Transverse colon (tissue), 4 donors: Measurements from ENCODE around the gene PODXL. TPM values are rescaled to one million over a fixed set of nuclear protein-coding genes. Genes with fewer than 3 reads are reported as not detected.

Experiments
- DNase-seq: peaks from one replicate; pipeline ENCODE4 v3.0.0-alpha.2; 2019
- H3K27ac ChIP-seq, 4 donors: fragments of 200-600 bp; sonication (generic); 2 replicates each; pipeline ENCODE4 v1.5.1; 2016 to 2018; ENCODE audit warnings: inconsistent platforms in 4 of 4
- H3K27me3 ChIP-seq: fragments of 200-600 bp; sonication (generic); 2 replicates; pipeline ENCODE4 v1.5.1; 2017; ENCODE audit warnings: inconsistent platforms
- H3K36me3 ChIP-seq, 4 donors: fragments of 200-600 bp; sonication (generic); 2 replicates each; pipeline ENCODE4 v1.5.1; 2017 to 2019; ENCODE audit warnings: inconsistent platforms in 4 of 4
- H3K4me1 ChIP-seq, 4 donors: fragments of 200-600 bp; sonication (generic); 2 replicates each; pipeline ENCODE4 v1.5.1; 2017 to 2020; ENCODE audit warnings: inconsistent platforms in 4 of 4
- H3K4me3 ChIP-seq, 4 donors: fragments of 200-600 bp; sonication (generic); 1 replicate in 1 of 4; 2 replicates in 3 of 4; pipeline versions ENCODE4 v1.5.1 to v1.6.1; 2017 to 2019; ENCODE audit warnings: inconsistent platforms in 4 of 4
- H3K9me3 ChIP-seq, 2 donors: fragments of 200-600 bp; sonication (generic); 2 replicates each; pipeline ENCODE4 v1.5.1; 2017 to 2019; ENCODE audit warnings: inconsistent platforms in 2 of 2
- EP300 ChIP-seq: sonication (generic); formaldehyde crosslinking; IDR thresholded peaks from one replicate; pipeline ENCODE4 v1.6.1; 2017; ENCODE audit warnings: antibody characterized with exemption, low read depth
- POLR2A ChIP-seq: fragments of 450-650 bp; IDR thresholded peaks from one replicate; pipeline ENCODE4 v1.6.1; 2016; ENCODE audit warnings: antibody characterized with exemption, mild to moderate bottlenecking, moderate library complexity
- POLR2AphosphoS5 ChIP-seq, 3 donors: sonication (generic); formaldehyde crosslinking; IDR thresholded peaks; one replicate each; pipeline ENCODE4 v1.6.1; 2016; ENCODE audit warnings: antibody characterized with exemption in 3 of 3
- WGBS, 2 donors: methylation state at CpG; one replicate each; pipeline ENCODE4 v1.1.5; 2018; ENCODE audit warnings: low coverage in 1 of 2; 5-methylcytosine and 5-hydroxymethylcytosine counted together
- in situ Hi-C, 4 donors: fragments of 200-750 bp; cut with MboI; loops; one replicate each; pipeline versions ENCODE4 v1.15.0 to v1.15.1; 2017; ENCODE audit warnings: low sequenced_read_pairs in 3 of 4, low pct_ligation_motif_present in 1 of 4, low pct_unique_long_range_greater_than_20kb in 1 of 4
- intact Hi-C: fragments of 100-400 bp; cut with DNase I; formaldehyde crosslinking; loops from one replicate; pipeline ENCODE4 v1.15.1; 2023; ENCODE audit warnings: low total_unique reads
- total RNA-seq, 4 donors: library from RNA; depleted of rRNA; stranded (reverse); fragments of >200 nt; gene quantifications; one replicate each; pipeline ENCODE4 v1.1.0, GENCODE V29; 2016
- TF ChIP-seq, protein P1 (sequence below), 5 experiments: fragments of 200-600 bp in 3 of 5; fragments of 450-650 bp in 2 of 5; sonication (generic) in 3 of 5; IDR thresholded peaks; 1 replicate in 2 of 5; 2 replicates in 3 of 5; pipeline ENCODE4 v1.5.1; 2016 to 2017; ENCODE audit warnings: antibody characterized with exemption in 5 of 5, inconsistent platforms in 3 of 5, mild to moderate bottlenecking in 2 of 5, moderate library complexity in 1 of 5

Gene PODXL
- total RNA-seq, 4 donors from 2014 or later = 11.7 to 25.8 (median 16.1) TPM

DNA sequence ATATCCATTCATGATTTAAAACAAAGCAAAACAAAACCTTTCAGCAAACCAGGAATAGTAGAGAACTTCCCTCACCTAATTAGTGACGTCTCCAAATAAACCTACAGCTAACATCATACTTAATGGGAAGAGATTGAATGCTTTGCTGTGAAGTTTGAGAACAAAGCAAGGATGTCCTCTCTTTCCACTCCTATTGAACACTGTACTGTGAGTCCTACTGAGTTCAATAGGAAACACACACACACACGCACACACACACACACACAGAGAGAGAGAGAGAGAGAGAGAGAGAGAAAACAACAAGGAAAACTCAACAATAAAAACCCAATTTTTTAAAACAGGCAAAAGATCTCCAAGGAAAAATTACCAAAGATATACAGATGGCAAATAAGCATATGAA is 32.3 kb downstream of the PODXL start:
- Histone ChIP-seq H3K27ac (peak overlapping the region in 1 of 4 donors; percentile 24), H3K9me3 (no peaks in the 10 kb centered on the region), H3K36me3 (no peaks in the 10 kb centered on the region), H3K27me3 (peaks cover 12% of the 10 kb centered on the region), H3K4me1 (peaks cover 10 to 33% (median 22%) of the 10 kb centered on the region in 4 donors), H3K4me3 (no peak overlapping the region)
- in situ Hi-C loops (no loop called here), intact Hi-C loops (no loop called here)
- TF ChIP-seq POLR2A = no peak
- TF ChIP-seq EP300 = no peak
- no peak for TF ChIP-seq POLR2AphosphoS5 (IDR thresholded peaks at IDR 0.05)
- TF ChIP-seq, protein P1, sequence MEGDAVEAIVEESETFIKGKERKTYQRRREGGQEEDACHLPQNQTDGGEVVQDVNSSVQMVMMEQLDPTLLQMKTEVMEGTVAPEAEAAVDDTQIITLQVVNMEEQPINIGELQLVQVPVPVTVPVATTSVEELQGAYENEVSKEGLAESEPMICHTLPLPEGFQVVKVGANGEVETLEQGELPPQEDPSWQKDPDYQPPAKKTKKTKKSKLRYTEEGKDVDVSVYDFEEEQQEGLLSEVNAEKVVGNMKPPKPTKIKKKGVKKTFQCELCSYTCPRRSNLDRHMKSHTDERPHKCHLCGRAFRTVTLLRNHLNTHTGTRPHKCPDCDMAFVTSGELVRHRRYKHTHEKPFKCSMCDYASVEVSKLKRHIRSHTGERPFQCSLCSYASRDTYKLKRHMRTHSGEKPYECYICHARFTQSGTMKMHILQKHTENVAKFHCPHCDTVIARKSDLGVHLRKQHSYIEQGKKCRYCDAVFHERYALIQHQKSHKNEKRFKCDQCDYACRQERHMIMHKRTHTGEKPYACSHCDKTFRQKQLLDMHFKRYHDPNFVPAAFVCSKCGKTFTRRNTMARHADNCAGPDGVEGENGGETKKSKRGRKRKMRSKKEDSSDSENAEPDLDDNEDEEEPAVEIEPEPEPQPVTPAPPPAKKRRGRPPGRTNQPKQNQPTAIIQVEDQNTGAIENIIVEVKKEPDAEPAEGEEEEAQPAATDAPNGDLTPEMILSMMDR (IDR thresholded peaks at IDR 0.05) = no peak
- WGBS, 2 donors = 25 to 31% methylated on average over 2 of the region's 2 CpGs
- DNase-seq = no peak

DNA sequence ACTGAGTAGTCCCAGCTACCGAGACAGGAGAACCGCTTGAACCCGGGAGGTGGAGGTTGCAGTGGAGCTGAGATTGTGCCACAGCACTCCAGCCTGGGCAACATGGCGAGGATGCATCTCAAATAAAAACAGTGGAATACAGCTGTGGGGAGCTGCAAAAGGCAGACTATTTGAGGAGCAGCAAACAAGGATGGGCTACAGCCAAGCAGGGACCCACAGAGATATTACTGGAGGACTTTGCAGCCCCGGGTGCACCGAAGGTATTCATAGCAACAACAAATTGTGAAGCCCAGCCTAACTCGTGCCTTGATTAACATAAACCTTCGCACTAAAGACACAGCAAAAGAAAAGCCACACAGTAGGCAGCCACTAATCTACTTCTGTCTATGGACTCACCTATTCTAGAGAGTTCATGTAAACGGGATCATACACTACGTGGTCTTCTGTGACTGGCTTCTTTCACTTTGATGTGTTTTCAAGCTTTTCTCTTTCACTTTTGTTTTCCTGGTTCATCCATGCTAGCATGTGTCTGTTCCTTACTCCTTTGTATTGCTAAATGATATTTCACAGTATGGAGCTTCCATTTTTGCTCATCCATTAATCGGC is 34.0 kb downstream of the PODXL start:
- Histone ChIP-seq H3K9me3 (no peaks in the 10 kb centered on the region), H3K4me1 (peaks cover 10 to 33% (median 22%) of the 10 kb centered on the region in 4 donors), H3K36me3 (no peaks in the 10 kb centered on the region), H3K27ac (peak overlapping the region; percentile 58 to 76 (median 72)), H3K4me3 (peak overlapping the region in 1 of 4 donors; percentile 4), H3K27me3 (peaks cover 6% of the 10 kb centered on the region)
- in situ Hi-C loops = no loop called here
- no peak for TF ChIP-seq POLR2AphosphoS5 (IDR thresholded peaks at IDR 0.05)
- TF ChIP-seq, protein P1 (IDR thresholded peaks at IDR 0.05) = no peak
- no peak for TF ChIP-seq EP300
- TF ChIP-seq POLR2A = no peak
- WGBS, 2 donors = 59 to 70% methylated on average over 5 to 11 of the region's 11 CpGs
- intact Hi-C loops = no loop called here
- no peak for DNase-seq

DNA sequence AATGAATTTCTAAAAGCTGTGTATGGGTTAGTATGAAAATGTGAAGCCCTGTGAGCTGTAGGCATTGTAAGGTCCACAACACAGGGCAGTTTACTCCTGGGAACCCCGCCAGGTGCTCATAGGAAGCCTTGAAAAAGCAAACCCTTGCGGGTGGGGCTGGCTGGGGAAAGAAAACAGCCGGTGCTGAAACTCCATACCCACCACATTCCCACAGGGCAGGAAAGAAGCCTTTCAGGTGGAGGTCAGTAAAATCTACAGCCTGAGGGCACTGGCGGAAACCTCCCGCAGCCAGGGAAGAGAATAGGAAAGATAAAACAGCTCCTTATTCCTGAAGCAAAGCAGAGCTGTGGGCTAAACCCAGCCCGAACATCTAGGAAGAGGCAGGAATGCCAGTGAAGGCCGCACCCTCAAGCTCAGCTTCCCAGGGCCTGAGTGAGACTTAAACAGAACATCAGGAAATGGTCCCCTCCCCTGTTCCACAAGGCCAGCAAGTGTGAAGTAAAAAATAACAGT is 34.7 kb downstream of the PODXL start:
- no peak overlapping the region for H3K4me3 ChIP-seq
- peak overlapping the region; percentile 58 to 76 (median 72) for H3K27ac ChIP-seq
- H3K27me3 ChIP-seq = peaks cover 6% of the 10 kb centered on the region
- TF ChIP-seq POLR2AphosphoS5 (IDR thresholded peaks at IDR 0.05) (no peak), POLR2A (no peak), EP300 (no peak)
- H3K36me3 ChIP-seq = no peaks in the 10 kb centered on the region
- H3K4me1 ChIP-seq = peaks cover 10 to 33% (median 22%) of the 10 kb centered on the region in 4 donors
- peak; percentile 78 for DNase-seq
- intact Hi-C loops = no loop called here
- in situ Hi-C loops = no loop called here
- WGBS, 2 donors = 49 to 55% methylated on average over 4 to 7 of the region's 7 CpGs
- H3K9me3 ChIP-seq = no peaks in the 10 kb centered on the region

DNA sequence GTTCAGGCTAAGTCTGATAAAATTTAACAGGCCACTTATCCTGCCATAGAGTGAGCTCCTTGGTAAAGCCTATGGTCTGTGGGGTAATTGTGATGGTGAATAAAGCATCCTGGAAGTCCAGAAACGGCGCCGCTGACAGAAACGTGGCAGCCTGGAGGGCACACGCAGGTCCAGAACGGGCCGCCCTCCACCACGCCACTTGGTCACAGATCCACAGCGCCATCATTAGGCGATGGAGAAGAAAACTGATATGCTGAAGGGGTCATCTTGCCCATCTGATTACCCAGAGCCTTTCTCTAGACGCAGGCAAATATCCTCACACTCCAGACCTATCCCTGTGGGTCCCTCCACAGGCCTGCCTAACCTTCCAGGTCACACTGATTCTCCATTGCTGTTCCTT is 37.8 kb downstream of the PODXL start:
- intact Hi-C loops (no loop called here), in situ Hi-C loops (loop anchor here in 2 of 4 donors (10.0 kb wide), 1 partner anchor 136 kb away; no protein-coding TSS in a partner anchor)
- no peaks in the 10 kb centered on the region for H3K27me3 ChIP-seq
- no peak overlapping the region for H3K4me3 ChIP-seq
- TF ChIP-seq POLR2AphosphoS5 (IDR thresholded peaks at IDR 0.05) (no peak), EP300 (no peak), POLR2A (no peak)
- TF ChIP-seq, protein P1 (IDR thresholded peaks at IDR 0.05) = no peak
- no peak for DNase-seq
- no peaks in the 10 kb centered on the region for H3K36me3 ChIP-seq
- H3K27ac ChIP-seq = peak overlapping the region in 1 of 4 donors; percentile 13
- WGBS, 2 donors = 93% methylated on average over 11 of the region's 11 CpGs; no CpG with 5 or more reads in 1 of the 2 donors
- H3K9me3 ChIP-seq = no peaks in the 10 kb centered on the region
- peaks cover 10 to 20% (median 17%) of the 10 kb centered on the region in 4 donors for H3K4me1 ChIP-seq
